HG03378 (cell line): ENCODE data around the gene HMX2.

Source experiments
- ATAC-seq: cut with Tn5 transposase; IDR thresholded peaks from one replicate; pipeline ENCODE4 v1.9.1; 2021; ENCODE audit warnings: mild to moderate bottlenecking, moderate library complexity; ENCODE audit not compliant: unreplicated experiment

Gene HMX2

GRCh38 chr10:123147635-123148413 is at the start of gene HMX2:
TSS of gene HMX2 (plus strand) at chr10:123148136. CDS start at chr10:123148379, 243 bp downstream.
- no peak for ATAC-seq

- ATAC-seq = no peak
These were observed 47.7 kb upstream of the HMX2 start for GRCh38 chr10:123100030-123100762.

- ATAC-seq = no peak
These were observed 46.1 kb upstream of the HMX2 start for GRCh38 chr10:123101872-123102271.

GRCh38 chr10:123102673-123103072 is 45.3 kb upstream of the HMX2 start:
- ATAC-seq = no peak

- ATAC-seq = no peak
These were observed 44.0 kb upstream of the HMX2 start for GRCh38 chr10:123103944-123104343.

- no peak for ATAC-seq
These were observed 38.5 kb upstream of the HMX2 start for GRCh38 chr10:123109466-123109865.

- ATAC-seq = no peak
These were observed 30.1 kb upstream of the HMX2 start for GRCh38 chr10:123117644-123118417.

- no peak for ATAC-seq
These were observed 28.9 kb upstream of the HMX2 start for GRCh38 chr10:123119081-123119480.

- no peak for ATAC-seq
These were observed 21.7 kb upstream of the HMX2 start for GRCh38 chr10:123126246-123126645.

GRCh38 chr10:123129618-123130271 is 18.2 kb upstream of the HMX2 start:
- ATAC-seq = no peak

GRCh38 chr10:123132576-123133477 is 15.1 kb upstream of the HMX2 start:
- ATAC-seq = no peak

GRCh38 chr10:123133541-123134342 is 14.2 kb upstream of the HMX2 start:
- ATAC-seq = no peak

GRCh38 chr10:123134343-123134914 is 13.5 kb upstream of the HMX2 start:
- ATAC-seq = no peak

- ATAC-seq = no peak
These were observed 13.0 kb upstream of the HMX2 start for GRCh38 chr10:123134915-123135414.

GRCh38 chr10:123135415-123136141 is 12.4 kb upstream of the HMX2 start, which contains the start of gene HMX3:
TSS of gene HMX3 (plus strand) at chr10:123135970. CDS start at chr10:123136051, 81 bp downstream.
- no peak for ATAC-seq

- no peak for ATAC-seq
These were observed 11.6 kb upstream of the HMX2 start for GRCh38 chr10:123136221-123136805.
